ENCODE results near the gene MINDY1. TPM values are rescaled to one million over a fixed set of nuclear protein-coding genes. Genes with fewer than 3 reads are reported as not detected.

MINDY1 gene
- total RNA-seq, 2 experiments from 2014 or later: 8.5 to 13.8 TPM

DNA sequence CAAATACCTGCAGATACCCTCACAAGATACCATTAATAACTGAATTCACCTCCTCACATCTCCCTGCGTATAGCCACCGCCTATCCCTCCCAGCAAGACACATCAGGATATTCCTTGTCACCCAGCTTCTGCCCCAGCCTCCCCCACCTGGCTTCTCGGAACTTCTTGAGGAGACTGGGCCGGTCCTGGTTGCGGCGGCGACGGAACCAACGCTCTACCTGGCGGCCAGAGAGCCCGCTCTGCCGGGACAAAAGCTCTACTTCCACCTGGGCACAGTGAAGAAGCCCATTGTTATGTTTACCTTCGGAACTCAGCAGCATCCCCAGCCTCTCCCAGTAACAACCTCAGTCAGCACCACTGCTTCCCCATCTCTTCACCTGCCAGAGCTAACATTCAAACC lies 38.8 kb downstream of the MINDY1 start:
- TF ChIP-seq EZH2phosphoT487 (IDR thresholded peaks at IDR 0.05; ENCODE audit: borderline replicate concordance, low read depth, low read length) (no peak), CTCF (conservative IDR thresholded peaks at IDR 0.05; ENCODE audit: low read length) (no peak)
- no peak for DNase-seq (ENCODE audit: low spot score)
- no peak overlapping the region for H3K27ac ChIP-seq (ENCODE audit: low read depth, low read length, poor library complexity, severe bottlenecking)
- ChIA-PET CTCF (ENCODE audit: unreplicated experiment) (no interaction called here), POLR2A (no interaction called here)
- intact Hi-C loops (cut with micrococcal nuclease; ENCODE audit: unreplicated experiment): no loop called here
- H3K4me3 ChIP-seq (ENCODE audit: low read depth, low read length, poor library complexity, severe bottlenecking): no peak overlapping the region
- H4K20me1 ChIP-seq (ENCODE audit: insufficient read depth, low read length): no peaks in the 10 kb centered on the region
- H2AFZ ChIP-seq (ENCODE audit: low read length): no peak overlapping the region
- peaks cover 29% of the 10 kb centered on the region; the same call in 1 of the 2 replicates for H3K79me2 ChIP-seq (ENCODE audit: insufficient read depth, low read depth, low read length)
- peaks cover 14% of the 10 kb centered on the region for H3K4me1 ChIP-seq (ENCODE audit: insufficient read depth, low read length, poor library complexity, severe bottlenecking)
- no peaks in the 10 kb centered on the region for H3K9me3 ChIP-seq (ENCODE audit: low read length)
- no peaks in the 10 kb centered on the region for H3K9me2 ChIP-seq (ENCODE audit: insufficient read depth, low read length)
- no TSS peak for BruUV-seq (replicated peaks)
- peaks cover 62% of the 10 kb centered on the region for H3K36me3 ChIP-seq (ENCODE audit: insufficient read depth, low read length)
- no peak overlapping the region for H3K4me2 ChIP-seq (ENCODE audit: low read length)

DNA sequence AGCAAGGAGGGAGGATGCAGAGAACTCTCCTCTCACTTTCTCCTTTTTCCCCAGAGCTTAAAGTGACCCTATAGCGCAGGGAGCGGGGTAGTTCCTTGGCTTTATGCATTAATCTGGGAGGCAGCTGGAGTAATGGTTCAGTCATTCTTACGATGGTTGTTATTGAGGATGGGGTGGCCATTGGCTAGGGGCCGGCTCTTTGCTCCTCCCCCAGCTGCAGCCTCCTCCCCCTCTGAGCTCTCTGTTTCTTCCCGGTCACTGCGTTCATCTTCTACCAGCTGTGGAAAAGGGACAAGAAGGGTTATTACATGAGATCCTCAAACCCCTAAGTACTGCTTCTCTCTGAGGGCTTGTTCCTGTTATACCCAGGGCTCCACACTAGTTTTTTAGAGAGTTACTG lies 40.7 kb downstream of the MINDY1 start:
- no peaks in the 10 kb centered on the region for H4K20me1 ChIP-seq (ENCODE audit: insufficient read depth, low read length)
- intact Hi-C loops (cut with micrococcal nuclease; ENCODE audit: unreplicated experiment): no loop called here
- CTCF ChIA-PET (ENCODE audit: unreplicated experiment): no interaction called here

More for the DNA sequence above, 40.7 kb downstream of the MINDY1 start:
- Histone ChIP-seq H3K4me2 (ENCODE audit: low read length) (no peak overlapping the region), H3K79me2 (ENCODE audit: insufficient read depth, low read depth, low read length) (peaks cover 9% of the 10 kb centered on the region; the same call in 1 of the 2 replicates), H3K9me2 (ENCODE audit: insufficient read depth, low read length) (no peaks in the 10 kb centered on the region), H3K27ac (ENCODE audit: low read depth, low read length, poor library complexity, severe bottlenecking) (no peak overlapping the region), H3K4me3 (ENCODE audit: low read depth, low read length, poor library complexity, severe bottlenecking) (no peak overlapping the region), H3K36me3 (ENCODE audit: insufficient read depth, low read length) (peaks cover 78% of the 10 kb centered on the region), H3K4me1 (ENCODE audit: insufficient read depth, low read length, poor library complexity, severe bottlenecking) (no peaks in the 10 kb centered on the region), H2AFZ (ENCODE audit: low read length) (no peak overlapping the region), H3K9me3 (ENCODE audit: low read length) (no peaks in the 10 kb centered on the region)
- TF ChIP-seq CTCF (conservative IDR thresholded peaks at IDR 0.05; ENCODE audit: low read length) (no peak), EZH2phosphoT487 (IDR thresholded peaks at IDR 0.05; ENCODE audit: borderline replicate concordance, low read depth, low read length) (no peak)
- no TSS peak for BruUV-seq (replicated peaks)
- POLR2A ChIA-PET: interaction anchor here (0.6 kb wide), 3 partner anchors 30 to 135 kb away, joined by 3 to 4 read pairs (median 4); no protein-coding TSS in a partner anchor
- no peak for DNase-seq (ENCODE audit: low spot score)

All from OCI-LY7 (cell line).